GM08714 (cell line): ENCODE data around the gene RALGAPB.

Experiments used
- H3K4me3 ChIP-seq: fragments of 200-500 bp; sonication (Bioruptor generic); 2 replicates; pipeline ENCODE4 v1.5.1; 2014; ENCODE audit warnings: mild to moderate bottlenecking, low read length, inconsistent platforms
- ZNF274 ChIP-seq: IDR thresholded peaks from 2 replicates; pipeline ENCODE4 v1.6.1; 2012; ENCODE audit warnings: mild to moderate bottlenecking, low read depth, low read length

The RALGAPB gene

DNA sequence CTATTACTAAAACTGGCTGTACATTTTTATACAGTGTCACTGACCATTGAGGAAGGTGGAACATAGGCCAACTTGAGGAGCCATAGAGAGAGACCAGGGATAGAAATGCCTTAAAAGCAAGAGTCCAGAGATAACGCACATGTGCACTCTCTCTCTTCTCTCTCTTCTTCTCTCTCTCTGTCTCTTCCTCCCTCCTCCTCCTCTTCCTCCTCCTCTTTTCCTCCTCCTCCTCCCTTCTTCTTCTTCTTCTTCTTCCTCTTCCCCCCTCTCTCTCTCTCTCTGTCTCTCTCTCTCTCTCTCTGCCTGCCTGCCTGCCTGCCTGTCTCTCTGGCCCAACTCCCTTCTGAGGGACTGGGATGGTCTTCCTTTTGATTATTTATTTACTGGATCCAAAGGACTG lies 92.0 kb downstream of the RALGAPB start:
- no peak overlapping the region for H3K4me3 ChIP-seq
- TF ChIP-seq ZNF274 = no peak

DNA sequence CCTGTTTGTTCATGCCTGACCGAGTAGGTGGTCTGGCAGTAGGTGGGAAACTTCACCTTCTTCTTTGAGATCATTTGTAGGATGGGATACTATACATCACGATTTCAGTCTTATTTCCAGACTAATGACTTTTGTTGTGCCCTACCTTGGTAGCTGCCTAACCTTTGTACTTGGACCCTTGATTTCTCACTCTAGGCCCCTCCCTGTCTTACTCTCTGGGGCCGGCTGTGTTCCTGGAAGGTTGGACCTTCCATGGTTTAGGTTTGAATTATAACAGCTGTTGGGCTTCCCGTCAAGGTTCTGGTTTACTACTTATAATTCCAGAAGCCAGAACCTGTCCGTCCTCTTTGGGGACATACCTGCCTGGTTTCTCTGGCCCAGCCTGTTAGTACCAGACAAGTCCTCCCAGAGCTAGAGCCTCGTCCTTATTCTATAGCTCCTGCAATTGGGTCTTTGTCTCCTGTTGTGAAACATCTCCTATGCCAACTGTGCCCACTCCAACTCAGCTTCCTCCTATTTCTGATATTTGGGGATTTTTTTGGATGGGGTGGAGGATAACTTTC lies 93.5 kb downstream of the RALGAPB start:
- TF ChIP-seq ZNF274 = no peak

DNA sequence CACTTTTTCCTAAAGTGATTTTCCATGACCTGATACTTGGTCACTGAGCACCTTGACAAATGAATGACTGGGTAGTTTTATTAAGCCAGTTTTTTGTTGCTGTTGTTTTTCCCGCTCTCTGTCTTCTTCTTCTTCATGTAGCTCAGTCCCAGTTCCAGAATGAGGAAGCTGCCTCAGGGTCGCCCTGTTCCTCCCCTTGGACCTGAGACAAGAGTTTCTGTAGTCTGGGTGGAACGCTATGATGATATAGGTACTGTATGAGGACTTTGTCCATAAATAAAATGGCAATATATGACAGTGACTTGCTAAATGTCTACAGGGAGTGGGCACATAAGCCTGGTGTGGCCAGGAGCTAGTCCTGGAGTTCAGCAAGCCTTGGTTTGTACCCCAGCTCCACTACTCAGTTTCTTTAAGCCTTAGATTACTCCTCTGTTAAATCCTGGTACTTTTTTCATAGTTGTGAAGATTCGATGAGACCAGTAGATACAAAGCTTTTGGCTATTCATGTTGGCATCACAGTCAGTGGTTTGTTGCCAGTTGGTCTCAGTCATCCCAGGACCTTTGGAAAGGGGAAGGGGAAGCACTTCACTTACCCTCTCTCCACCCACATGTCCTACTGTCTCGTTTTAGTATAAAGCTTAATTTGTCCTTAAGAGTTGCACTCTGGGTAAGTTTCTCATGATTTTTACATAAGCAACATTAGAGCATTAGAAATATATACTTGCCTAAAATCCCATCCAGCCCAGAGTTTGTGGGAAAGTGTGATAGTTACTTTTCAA lies 97.3 kb downstream of the RALGAPB start:
- H3K4me3 ChIP-seq = no peak overlapping the region
- no peak for TF ChIP-seq ZNF274

More for the DNA sequence above, 93.5 kb downstream of the RALGAPB start:
- no peak overlapping the region for H3K4me3 ChIP-seq

DNA sequence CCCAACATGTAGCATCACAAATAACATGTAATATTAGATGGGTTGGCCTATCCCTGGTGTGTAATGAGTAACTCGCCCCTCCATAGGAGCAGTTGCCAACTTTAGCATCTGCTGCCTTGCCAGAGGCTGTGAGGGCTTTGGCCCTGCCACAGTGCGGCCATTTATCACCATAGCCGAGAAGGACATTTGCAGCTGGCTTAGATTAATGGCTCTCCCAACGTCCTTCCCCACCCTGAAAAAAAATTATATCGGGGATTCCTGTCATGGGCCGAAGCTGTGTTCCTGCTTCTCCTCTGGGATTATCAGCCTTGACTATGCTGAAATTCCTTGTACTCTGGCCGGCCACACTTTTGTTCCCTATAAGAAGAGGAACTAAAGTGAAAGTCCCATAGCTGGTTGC lies 100.8 kb downstream of the RALGAPB start:
- H3K4me3 ChIP-seq = no peak overlapping the region
- TF ChIP-seq ZNF274 = no peak

DNA sequence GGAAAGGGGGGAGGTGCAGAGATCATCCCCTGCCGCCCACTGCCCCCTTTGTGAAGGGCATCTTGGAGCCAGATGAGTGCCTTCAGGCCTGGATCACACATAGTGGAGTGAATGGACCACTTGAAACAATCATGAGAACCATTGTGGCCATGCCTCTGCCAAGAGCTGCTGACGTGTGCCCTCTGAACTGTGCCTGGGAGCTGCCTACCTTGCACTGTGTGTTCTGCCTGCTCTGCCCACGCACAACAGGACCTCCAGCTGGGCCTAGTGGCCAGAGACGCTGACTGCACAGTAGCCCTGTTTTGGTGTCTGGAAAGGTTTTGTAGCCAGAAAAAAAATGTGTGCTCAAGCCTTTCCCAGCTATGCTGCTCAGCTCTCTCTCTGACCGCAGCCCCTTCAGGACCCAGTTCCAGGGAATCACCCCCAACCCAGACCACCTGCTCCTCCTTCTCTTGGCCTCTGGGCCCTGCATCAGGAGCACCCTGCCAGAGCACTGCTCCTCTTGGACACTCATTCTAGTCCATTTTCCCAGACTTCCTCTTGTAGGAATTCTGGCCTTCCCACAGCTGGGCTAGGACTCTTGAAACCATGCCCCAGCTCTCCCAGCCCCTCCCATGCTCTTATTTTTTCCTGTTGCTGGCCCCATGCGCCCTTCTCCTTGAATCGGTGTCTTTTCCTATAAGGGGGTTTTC lies 106.7 kb downstream of the RALGAPB start:
- H3K4me3 ChIP-seq = no peak overlapping the region
- no peak for TF ChIP-seq ZNF274

DNA sequence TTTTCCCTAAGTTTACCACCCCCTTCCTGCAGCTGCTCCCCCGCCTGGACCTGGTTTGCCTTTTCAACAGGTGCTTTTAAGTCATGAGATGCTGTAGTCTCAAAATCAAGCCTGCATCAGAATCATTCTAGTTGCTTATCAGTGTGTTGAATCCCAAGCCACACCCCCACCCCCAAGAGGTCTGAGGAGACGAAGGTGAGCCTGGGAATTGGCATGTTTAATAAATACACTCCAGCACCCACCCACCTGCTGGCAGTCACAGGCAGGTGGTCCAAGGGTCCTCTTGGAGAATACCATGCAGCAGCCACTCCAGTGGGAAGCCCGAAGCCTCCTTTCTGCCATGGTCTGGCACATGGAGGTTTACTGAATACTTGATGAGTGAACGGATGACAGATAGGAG lies 107.3 kb downstream of the RALGAPB start:
- TF ChIP-seq ZNF274 = no peak
- no peak overlapping the region for H3K4me3 ChIP-seq

DNA sequence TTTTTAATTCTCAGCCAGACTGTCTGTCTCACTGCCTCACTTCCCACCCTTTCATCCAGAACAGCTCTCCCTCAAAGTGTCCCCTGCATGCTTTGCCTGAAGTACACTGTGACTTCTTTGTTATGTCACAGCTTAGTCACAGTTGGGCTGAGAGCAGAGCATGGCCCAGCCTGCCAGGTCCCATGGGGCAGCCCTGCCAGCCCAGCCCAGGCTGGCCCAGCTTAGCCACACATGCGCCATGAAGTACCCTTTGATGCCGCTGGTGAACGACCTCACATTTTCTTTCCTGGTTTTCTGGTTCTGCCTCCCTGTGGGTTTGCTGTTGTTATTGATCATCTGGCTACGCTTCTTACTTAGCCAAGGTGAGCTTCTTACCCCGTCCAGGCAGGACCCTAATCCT lies 108.4 kb downstream of the RALGAPB start, which contains the start of gene ADIG:
Gene ADIG (plus strand): TSS at position 185 of the 400 bp plus-strand sequence. CDS start 54 bp downstream, at position 239.
- no peak for TF ChIP-seq ZNF274
- no peak within 1 kb of the TSS for H3K4me3 ChIP-seq

DNA sequence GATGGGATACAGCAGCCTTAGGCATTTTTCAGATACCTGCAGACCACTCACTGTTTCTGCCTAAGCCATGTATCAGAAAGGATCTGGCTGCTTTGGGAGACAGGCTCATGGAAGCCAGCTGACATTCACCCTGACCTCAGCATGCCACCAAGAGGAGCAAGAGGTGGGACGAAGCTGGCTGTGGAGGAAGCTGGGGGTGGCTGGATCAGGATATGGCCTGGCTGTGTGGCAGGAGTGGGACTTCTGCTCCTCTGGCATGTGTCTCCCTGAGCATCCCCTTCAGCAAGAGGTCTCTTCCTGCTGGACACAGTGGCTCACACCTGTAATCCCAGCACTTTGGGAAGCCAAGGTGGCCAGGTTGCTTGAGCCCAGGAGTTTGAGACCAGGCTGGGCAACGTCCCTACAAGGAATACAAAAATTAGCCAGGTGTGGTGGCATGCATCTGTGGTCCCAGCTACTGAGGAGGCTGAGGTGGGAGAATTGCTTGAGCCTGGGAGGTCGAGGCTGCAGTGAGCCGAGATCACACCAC lies 109.3 kb downstream of the RALGAPB start:
- no peak for TF ChIP-seq ZNF274
- no peak overlapping the region for H3K4me3 ChIP-seq

DNA sequence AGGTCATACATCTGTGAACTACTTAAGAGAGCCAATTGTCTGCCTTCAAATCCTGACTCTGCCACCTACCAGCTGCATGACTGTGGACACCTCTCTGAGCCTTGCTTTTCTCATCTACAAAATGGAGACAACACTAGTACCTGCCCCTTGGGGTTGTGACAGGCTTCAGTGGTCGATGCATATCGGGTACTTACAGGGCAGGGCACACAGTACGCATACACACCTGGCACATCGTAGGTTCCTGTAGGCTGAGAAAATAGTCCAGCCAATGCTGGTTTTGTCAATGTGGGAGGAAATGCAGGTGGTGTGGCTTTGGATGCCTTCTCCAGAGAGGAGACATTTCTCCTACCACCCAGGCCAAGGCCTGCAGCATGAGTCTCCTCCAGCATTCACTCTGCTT lies 110.7 kb downstream of the RALGAPB start:
- no peak overlapping the region for H3K4me3 ChIP-seq
- no peak for TF ChIP-seq ZNF274

DNA sequence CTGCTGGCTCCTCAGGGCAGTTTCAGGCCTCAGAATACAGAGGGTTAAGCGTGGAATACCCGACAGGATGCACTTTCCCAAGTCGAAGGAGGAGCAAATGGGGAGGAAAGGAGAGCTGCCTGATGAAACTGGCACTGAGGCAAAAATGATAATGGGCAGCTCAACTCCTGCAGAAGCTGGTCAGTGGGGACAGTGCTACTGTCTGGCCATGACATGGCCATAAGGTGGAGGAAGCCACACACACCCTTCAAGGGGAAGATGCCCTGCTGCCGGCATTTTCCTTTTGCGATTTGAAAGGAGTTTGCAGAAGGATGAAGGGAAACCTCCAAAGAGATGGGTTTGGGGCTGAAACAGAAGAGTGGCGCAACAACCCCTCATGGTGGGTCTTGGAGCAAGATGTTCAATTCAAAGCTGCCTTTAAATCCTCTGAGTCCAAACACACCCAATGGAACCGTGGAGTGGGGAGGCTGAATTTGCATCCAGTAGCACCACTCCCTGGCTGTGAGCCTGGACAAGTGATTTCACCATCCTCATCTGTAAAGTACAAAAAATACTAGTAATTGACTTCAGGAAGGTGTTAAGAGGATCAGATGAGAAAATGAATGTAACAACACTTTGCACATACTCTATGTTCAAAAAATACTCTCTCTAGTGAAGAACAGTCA lies 111.6 kb downstream of the RALGAPB start:
- no peak overlapping the region for H3K4me3 ChIP-seq
- no peak for TF ChIP-seq ZNF274

DNA sequence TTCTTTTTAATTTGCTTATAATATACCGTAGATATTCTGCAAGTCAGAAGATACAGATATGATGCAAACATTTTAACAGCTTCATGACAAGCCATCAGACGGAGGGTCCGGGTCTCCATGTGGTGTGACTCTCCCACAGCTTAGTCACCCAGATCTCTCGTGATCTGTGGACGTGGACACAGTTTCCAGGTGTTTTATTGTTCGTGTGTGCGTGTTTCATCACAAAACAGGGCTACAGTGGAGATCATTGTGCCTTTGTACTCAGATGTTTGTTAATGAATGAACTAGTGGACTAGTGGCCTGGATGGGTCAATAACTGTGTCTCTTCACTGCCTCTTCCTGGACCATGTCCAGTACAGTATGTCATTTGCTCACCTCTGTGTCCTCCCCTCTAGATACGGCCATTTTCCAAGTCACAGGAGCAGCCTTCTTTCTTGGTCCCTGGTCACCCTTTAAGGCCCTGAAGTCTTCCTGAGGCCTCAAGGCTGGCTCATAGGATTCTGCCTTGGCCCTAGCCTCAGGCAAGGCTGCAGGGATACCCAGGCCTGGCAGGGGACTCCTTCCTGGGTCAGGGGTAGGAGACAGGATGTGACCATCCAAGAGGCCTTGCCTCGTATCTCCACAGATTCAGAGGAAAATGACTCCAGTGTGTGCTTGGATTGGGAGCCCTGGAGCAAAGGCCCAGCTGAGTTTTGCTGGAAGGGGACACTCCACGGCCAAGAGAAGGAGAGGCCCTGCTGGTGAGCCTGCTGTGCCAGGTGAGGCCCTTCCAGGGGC lies 112.9 kb downstream of the RALGAPB start:
- H3K4me3 ChIP-seq = no peak overlapping the region
- no peak for TF ChIP-seq ZNF274

DNA sequence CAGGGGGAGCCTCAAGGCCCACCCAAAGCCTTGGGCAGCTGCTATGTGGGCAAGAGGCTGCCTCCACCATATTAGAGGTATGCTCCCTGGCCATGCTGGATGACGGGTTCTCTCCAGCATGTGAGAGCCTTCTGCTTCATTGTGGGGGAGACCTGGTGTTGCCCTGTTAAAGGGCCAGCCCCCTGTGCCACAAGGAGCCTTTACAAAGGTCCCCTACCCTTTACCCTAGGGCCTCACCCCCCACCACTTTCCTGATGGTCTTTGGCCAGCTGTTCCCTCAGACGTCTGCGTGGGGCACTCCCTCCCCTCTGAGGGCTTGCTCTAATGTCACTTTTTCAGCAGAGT lies 113.5 kb downstream of the RALGAPB start:
- no peak overlapping the region for H3K4me3 ChIP-seq
- TF ChIP-seq ZNF274 = no peak

DNA sequence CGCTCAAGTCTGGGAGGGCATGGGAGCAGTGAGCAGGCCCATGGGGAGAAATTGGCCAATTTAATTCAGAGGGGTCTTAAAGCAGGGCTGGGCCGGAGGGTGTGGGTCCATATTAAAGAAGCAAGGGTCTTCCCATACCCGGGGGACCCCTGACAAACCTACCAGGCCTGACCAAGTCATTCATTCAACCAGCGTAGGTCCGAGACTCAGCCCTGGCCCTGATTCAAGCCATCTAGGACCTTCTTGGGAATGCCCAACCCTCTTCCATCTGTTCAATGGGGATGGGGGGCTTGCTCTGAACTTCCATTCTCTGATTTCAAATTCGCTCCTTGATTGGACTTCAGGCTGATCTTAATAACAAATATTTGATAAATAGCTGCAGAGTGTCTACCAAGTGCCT lies 115.7 kb downstream of the RALGAPB start:
- no peak overlapping the region for H3K4me3 ChIP-seq
- no peak for TF ChIP-seq ZNF274

DNA sequence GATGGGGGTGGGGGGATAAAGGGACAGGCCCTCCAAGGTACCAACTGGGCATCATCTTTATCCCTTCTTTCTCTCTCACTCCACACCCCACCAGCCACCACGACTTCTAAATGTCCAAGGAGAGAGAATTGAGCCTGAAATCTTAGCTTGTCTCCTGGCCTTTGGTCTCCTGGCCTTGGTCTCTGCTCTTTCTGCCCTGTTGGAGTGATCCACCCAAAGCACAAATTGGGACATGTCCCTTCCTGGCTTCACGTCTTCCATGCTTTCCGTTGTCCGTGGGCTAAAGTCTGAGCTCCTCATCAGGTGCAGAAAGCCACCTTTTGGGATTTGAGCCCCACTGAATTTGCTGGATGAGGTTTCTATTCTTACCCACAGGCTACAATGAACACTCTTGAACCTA lies 116.7 kb downstream of the RALGAPB start:
- no peak for TF ChIP-seq ZNF274
- no peak overlapping the region for H3K4me3 ChIP-seq
